Heart left ventricle (tissue), 16 donors: Measurements from ENCODE around the gene GGCT. TPM values are rescaled to one million over a fixed set of nuclear protein-coding genes. Genes with fewer than 3 reads are reported as not detected.
A peak's percentile ranks its signal among the peaks of the same experiment; 100 is the strongest.

Source experiments
- ATAC-seq, 4 donors: fragments of 200-7000 bp; cut with Tn5 transposase; one replicate each; pipeline ENCODE4 v1.9.1; 2020 to 2022; ENCODE audit warnings: moderate library complexity in 4 of 4, mild to moderate bottlenecking in 3 of 4, moderate number of reproducible peaks in 1 of 4
- DNase-seq, 5 donors: peaks; one replicate each; pipeline ENCODE4 v3.0.0-alpha.2; 2020
- H3K27ac ChIP-seq, 12 donors: fragments of 200-600 bp; sonication (generic) in 4 of 12; one replicate each; pipeline versions ENCODE4 v1.5.0 to v1.8.0; 2016 to 2022; ENCODE audit warnings: mild to moderate bottlenecking in 2 of 12
- H3K27me3 ChIP-seq, 9 donors: fragments of 200-600 bp; sonication (generic) in 2 of 9; one replicate each; pipeline versions ENCODE4 v1.5.1 to v1.8.0; 2016 to 2022; ENCODE audit warnings: mild to moderate bottlenecking in 3 of 9
- H3K36me3 ChIP-seq, 9 donors: fragments of 200-600 bp; sonication (generic) in 2 of 9; one replicate each; pipeline versions ENCODE4 v1.5.0 to v1.8.0; 2018 to 2022; ENCODE audit warnings: mild to moderate bottlenecking in 2 of 9
- H3K4me1 ChIP-seq, 12 donors: fragments of 200-600 bp; sonication (generic) in 4 of 12; one replicate each; pipeline versions ENCODE4 v1.5.0 to v1.8.0; 2016 to 2022; ENCODE audit warnings: mild to moderate bottlenecking in 3 of 12
- H3K4me3 ChIP-seq, 12 donors: fragments of 200-600 bp; sonication (generic) in 4 of 12; one replicate each; pipeline versions ENCODE4 v1.5.0 to v1.8.0; 2017 to 2022; ENCODE audit warnings: mild to moderate bottlenecking in 9 of 12, moderate library complexity in 4 of 12
- H3K9me3 ChIP-seq, 12 donors: fragments of 200-600 bp; sonication (generic) in 4 of 12; one replicate each; pipeline versions ENCODE4 v1.5.0 to v1.8.0; 2016 to 2022; ENCODE audit warnings: mild to moderate bottlenecking in 1 of 12
- POLR2A ChIP-seq, 2 donors: fragments of 450-650 bp; IDR thresholded peaks; one replicate each; pipeline ENCODE4 v1.6.1; 2017; ENCODE audit warnings: antibody characterized with exemption in 2 of 2, mild to moderate bottlenecking in 2 of 2, moderate library complexity in 2 of 2
- WGBS, 4 donors: extraction: QIAGEN DNeasy Blood & Tissue Kit in 2 of 4; methylation state at CpG; one replicate each; pipeline versions ENCODE4 v1.1.5 to v1.1.7; 2013 to 2018; 5-methylcytosine and 5-hydroxymethylcytosine counted together
- intact Hi-C, 10 donors: fragments of 100-400 bp; cut with DNase I; formaldehyde crosslinking; loops; one replicate each; pipeline versions ENCODE4 v1.11.1 to v1.14.2; 2022
- polyA plus RNA-seq, 2 donors: library from polyadenylated mRNA; stranded (reverse); fragments of 200-250 nt; gene quantifications; one replicate each; pipeline ENCODE4 v1.2.3, GENCODE V29; 2013
- total RNA-seq, 9 donors: library from RNA; depleted of rRNA in 2 of 9; stranded (reverse); fragments of >200 nt in 2 of 9; fragmentation: NEBNext Ultra II Directional in 3 of 9; extraction: Animal tissue kit (Norgen Biotek cat#: 25700) in 3 of 9; gene quantifications; one replicate each; pipeline versions ENCODE4 v1.1.0 to v1.2.4, GENCODE V29; 2016 to 2023
- TF ChIP-seq, protein P1 (sequence below), 12 donors: fragments of 200-600 bp; sonication (generic) in 4 of 12; IDR thresholded peaks; one replicate each; pipeline versions ENCODE4 v1.5.0 to v1.8.0; 2018 to 2022; ENCODE audit warnings: antibody characterized with exemption in 12 of 12, mild to moderate bottlenecking in 5 of 12
- donor health status: ischemic (EF 13 %, LVEDD 7.1; RV severe dilation, severe dysfunction).
- donor health status: healthy with polysubstance abuse.
- donor health status: DM: no; HTN: yes; CAD: no.
- donor health status: DM: no; HTN: no; CAD: no.
- donor health status: ischemic (EF 25% LVEDD 6.9; RV normal size, moderate dysfunction).
- donor health status: ischemic (EF 25% LVEDD 5.7; RV mildly dilated, moderate dysfunction).
- donor health status: healthy.
- donor health status: DM: yes; HTN: yes; CAD: no.
- donor health status: ischemic (EF 35%, LVEDD 5.7; RV mildly dilated, moderate dysfunction).
- donor health status: nonischemic (EF 11% LVEDD 7.7; RV severe dilation, severe dysfunction).
- donor health status: DM: yes; HTN: yes; CAD: no.
- donor health status: PGD.
- donor health status: ischemic (EF 29% LVEDD 5.4; RV normal size, mild dysfunction).
- donor health status: nonischemic (EF 23%, LVEDD 6.1; RV moderate dilation, normal function).

Gene GGCT
- total and polyA plus RNA-seq, 11 donors, result 14.1 to 54.3 (median 18.7) TPM

GRCh38 chr7:30465046-30465810, 39.4 kb downstream of the GGCT start:
- Histone ChIP-seq H3K4me1 (peaks cover 15 to 98% (median 71%) of the 10 kb centered on the region in 12 donors), H3K27me3 (no peaks in the 10 kb centered on the region), H3K36me3 (peaks cover 0 to 10% (median 2%) of the 10 kb centered on the region in 9 donors), H3K4me3 (no peak overlapping the region), H3K27ac (peak overlapping the region in 3 of 12 donors; percentile 28 to 63 (median 59)), H3K9me3 (no peaks in the 10 kb centered on the region)
- peak in 1 of 5 donors; percentile 21 for DNase-seq
- WGBS, 4 donors, result 70 to 87% (median 82%) methylated on average over 5 of the region's 5 CpGs
- no peak for ATAC-seq
- TF ChIP-seq POLR2A (IDR thresholded peaks at IDR 0.05), result no peak
- TF ChIP-seq, protein P1, sequence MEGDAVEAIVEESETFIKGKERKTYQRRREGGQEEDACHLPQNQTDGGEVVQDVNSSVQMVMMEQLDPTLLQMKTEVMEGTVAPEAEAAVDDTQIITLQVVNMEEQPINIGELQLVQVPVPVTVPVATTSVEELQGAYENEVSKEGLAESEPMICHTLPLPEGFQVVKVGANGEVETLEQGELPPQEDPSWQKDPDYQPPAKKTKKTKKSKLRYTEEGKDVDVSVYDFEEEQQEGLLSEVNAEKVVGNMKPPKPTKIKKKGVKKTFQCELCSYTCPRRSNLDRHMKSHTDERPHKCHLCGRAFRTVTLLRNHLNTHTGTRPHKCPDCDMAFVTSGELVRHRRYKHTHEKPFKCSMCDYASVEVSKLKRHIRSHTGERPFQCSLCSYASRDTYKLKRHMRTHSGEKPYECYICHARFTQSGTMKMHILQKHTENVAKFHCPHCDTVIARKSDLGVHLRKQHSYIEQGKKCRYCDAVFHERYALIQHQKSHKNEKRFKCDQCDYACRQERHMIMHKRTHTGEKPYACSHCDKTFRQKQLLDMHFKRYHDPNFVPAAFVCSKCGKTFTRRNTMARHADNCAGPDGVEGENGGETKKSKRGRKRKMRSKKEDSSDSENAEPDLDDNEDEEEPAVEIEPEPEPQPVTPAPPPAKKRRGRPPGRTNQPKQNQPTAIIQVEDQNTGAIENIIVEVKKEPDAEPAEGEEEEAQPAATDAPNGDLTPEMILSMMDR (IDR thresholded peaks at IDR 0.05), result no peak
- intact Hi-C loops, result loop anchor here in 1 of 10 donors (5.0 kb wide), 1 partner anchor 37 kb away; the partner anchor contains the start of gene GGCT

GRCh38 chr7:30464231-30464671, 40.4 kb downstream of the GGCT start:
- no peak for TF ChIP-seq POLR2A (IDR thresholded peaks at IDR 0.05)
- TF ChIP-seq, protein P1 (IDR thresholded peaks at IDR 0.05), result no peak
- peak in 3 of 5 donors; percentile 25 to 54 (median 54) for DNase-seq
- Histone ChIP-seq H3K36me3 (peaks cover 0 to 10% (median 2%) of the 10 kb centered on the region in 9 donors), H3K4me1 (peaks cover 10 to 98% (median 65%) of the 10 kb centered on the region in 12 donors), H3K27me3 (no peaks in the 10 kb centered on the region), H3K9me3 (no peaks in the 10 kb centered on the region), H3K27ac (peak overlapping the region in 6 of 12 donors; percentile 3 to 63 (median 43)), H3K4me3 (no peak overlapping the region)
- 19 to 34% (median 28%) methylated on average over 5 of the region's 5 CpGs for WGBS, 4 donors
- intact Hi-C loops, result no loop called here
- ATAC-seq, result peak; percentile 13 to 50 (median 36)

DNA sequence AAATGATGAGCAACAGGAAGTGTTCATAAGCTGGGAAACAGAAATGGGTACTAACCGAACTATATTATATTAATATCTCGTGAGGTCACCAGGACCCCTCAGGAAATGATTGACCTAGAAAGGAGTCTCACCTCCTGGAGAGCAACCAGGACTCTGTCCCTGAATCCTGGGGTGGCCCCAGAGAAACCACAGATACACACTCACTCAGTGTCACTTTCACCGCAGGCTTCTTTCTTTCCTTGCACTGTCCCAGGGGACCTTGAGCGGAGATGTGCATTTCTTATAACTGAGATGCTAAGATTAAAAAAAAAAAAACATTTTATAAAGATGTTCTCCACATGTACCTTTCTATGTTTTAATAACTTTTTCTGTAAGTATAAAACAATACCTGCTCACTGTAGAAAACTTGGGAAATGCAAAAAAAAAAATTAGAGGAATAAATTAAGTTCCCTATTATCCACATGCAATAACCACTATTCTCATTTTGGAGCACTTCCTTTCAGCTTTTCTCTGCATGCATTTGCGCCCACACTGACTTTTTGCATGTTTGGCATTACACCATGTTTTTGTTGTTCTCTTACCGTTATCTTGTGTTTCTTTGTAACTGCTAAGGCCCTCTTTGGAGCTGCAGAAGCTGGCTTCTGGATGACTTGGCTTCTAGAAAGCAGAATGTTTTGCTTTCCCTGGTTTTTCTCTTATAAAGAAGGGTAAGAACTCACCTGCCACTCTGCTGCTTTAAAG, 41.1 kb downstream of the GGCT start:
- DNase-seq (peak in 1 of 5 donors; percentile 16), ATAC-seq (no peak)
- no peak overlapping the region for H3K4me3 ChIP-seq
- no peak for TF ChIP-seq POLR2A (IDR thresholded peaks at IDR 0.05)
- TF ChIP-seq, protein P1 (IDR thresholded peaks at IDR 0.05), result no peak
- H3K9me3 ChIP-seq, result no peaks in the 10 kb centered on the region
- H3K27ac ChIP-seq, result peak overlapping the region in 6 of 12 donors; percentile 3 to 63 (median 43)
- WGBS, 4 donors, result 39 to 47% (median 44%) methylated on average over 6 of the region's 6 CpGs
- intact Hi-C loops, result no loop called here
- H3K36me3 ChIP-seq, result peaks cover 0 to 15% (median 6%) of the 10 kb centered on the region in 9 donors
- H3K4me1 ChIP-seq, result peaks cover 10 to 98% (median 61%) of the 10 kb centered on the region in 12 donors
- H3K27me3 ChIP-seq, result no peaks in the 10 kb centered on the region

- intact Hi-C loops, result no loop called here
- H3K4me3 ChIP-seq, result no peak overlapping the region
- no peak for DNase-seq
- peaks cover 0 to 29% (median 8%) of the 10 kb centered on the region in 9 donors for H3K36me3 ChIP-seq
- WGBS, 4 donors, result 75 to 93% (median 87%) methylated on average over 1 of the region's 1 CpG
- peak overlapping the region in 1 of 12 donors; percentile 55 for H3K27ac ChIP-seq
- ATAC-seq, result no peak
- H3K9me3 ChIP-seq, result no peaks in the 10 kb centered on the region
- no peaks in the 10 kb centered on the region for H3K27me3 ChIP-seq
- TF ChIP-seq POLR2A (IDR thresholded peaks at IDR 0.05), result no peak
- TF ChIP-seq, protein P1 (IDR thresholded peaks at IDR 0.05), result no peak
- peaks cover 7 to 88% (median 53%) of the 10 kb centered on the region in 12 donors for H3K4me1 ChIP-seq
These were observed 42.5 kb downstream of the GGCT start for GRCh38 chr7:30462179-30462578.
